Measurements from ENCODE around the gene CENPM. TPM values are rescaled to one million over a fixed set of nuclear protein-coding genes. Genes with fewer than 3 reads are reported as not detected.

Gene CENPM
- total RNA-seq, 1 experiment from 2014 or later: 39.8 TPM

DNA sequence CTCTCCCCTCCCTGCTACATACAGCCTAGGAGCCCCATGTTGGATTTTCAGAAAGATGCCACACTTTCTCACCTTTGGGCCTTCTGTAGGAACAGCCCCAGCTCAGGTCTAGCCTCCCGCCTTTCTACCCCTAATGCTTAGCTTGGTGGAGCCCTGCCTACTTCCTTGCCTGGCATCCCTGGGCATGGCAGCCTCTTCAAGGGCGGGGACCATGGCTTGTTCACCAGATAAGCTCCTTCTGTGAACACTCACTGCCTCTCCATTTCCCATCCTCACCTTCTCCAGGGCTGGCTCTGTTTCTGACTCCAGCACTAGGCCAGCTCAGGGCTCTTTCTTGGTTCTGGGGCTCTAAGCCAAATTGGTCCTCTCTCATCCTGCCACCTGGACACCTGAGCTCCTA, 23.6 kb upstream of the CENPM start:
- Histone ChIP-seq H3K27me3 (ENCODE audit: control insufficient read depth, insufficient read depth, low read length) (0 out of 2 replicates have a peak, but pooled peaks cover 2% of the 10 kb centered on the region), H3K9me3 (ENCODE audit: control insufficient read depth, insufficient read depth, low read depth, low read length) (no peaks in the 10 kb centered on the region), H3K4me3 (ENCODE audit: low read depth in 2 of 2, low read length in 2 of 2) (no peak overlapping the region), H3K4me1 (ENCODE audit: control insufficient read depth, insufficient read depth, low read length) (no peaks in the 10 kb centered on the region), H3K27ac (ENCODE audit: low read length) (no peak overlapping the region), H3K36me3 (ENCODE audit: control insufficient read depth, insufficient read depth, low read length) (no peaks in the 10 kb centered on the region)
- intact Hi-C loops (cut with micrococcal nuclease; ENCODE audit: unreplicated experiment): no loop called here
- in situ Hi-C loops (cut with HindIII; ENCODE audit: low pct_unique_long_range_greater_than_20kb, low sequenced_read_pairs): no loop called here
- DNase-seq (ENCODE audit: low read depth, low spot score) (no peak), ATAC-seq (no peak)
- TF ChIP-seq REST (IDR thresholded peaks at IDR 0.05; ENCODE audit: insufficient read depth in 1 of 2, low read depth in 2 of 2, low read length in 1 of 2) (no peak), TCF7L2 (IDR thresholded peaks at IDR 0.05; ENCODE audit: low read depth, low read length) (no peak), POLR2AphosphoS5 (IDR thresholded peaks at IDR 0.05; ENCODE audit: low read depth, low read length) (no peak), SIN3A (IDR thresholded peaks at IDR 0.05; ENCODE audit: borderline replicate concordance, insufficient read depth, low read depth, low read length) (no peak)
- TF ChIP-seq, protein P1, sequence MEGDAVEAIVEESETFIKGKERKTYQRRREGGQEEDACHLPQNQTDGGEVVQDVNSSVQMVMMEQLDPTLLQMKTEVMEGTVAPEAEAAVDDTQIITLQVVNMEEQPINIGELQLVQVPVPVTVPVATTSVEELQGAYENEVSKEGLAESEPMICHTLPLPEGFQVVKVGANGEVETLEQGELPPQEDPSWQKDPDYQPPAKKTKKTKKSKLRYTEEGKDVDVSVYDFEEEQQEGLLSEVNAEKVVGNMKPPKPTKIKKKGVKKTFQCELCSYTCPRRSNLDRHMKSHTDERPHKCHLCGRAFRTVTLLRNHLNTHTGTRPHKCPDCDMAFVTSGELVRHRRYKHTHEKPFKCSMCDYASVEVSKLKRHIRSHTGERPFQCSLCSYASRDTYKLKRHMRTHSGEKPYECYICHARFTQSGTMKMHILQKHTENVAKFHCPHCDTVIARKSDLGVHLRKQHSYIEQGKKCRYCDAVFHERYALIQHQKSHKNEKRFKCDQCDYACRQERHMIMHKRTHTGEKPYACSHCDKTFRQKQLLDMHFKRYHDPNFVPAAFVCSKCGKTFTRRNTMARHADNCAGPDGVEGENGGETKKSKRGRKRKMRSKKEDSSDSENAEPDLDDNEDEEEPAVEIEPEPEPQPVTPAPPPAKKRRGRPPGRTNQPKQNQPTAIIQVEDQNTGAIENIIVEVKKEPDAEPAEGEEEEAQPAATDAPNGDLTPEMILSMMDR (IDR thresholded peaks at IDR 0.05): no peak
- ChIA-PET POLR2A (no interaction called here), CTCF (no interaction called here)
- no TSS peak for BruUV-seq (replicated peaks)

DNA sequence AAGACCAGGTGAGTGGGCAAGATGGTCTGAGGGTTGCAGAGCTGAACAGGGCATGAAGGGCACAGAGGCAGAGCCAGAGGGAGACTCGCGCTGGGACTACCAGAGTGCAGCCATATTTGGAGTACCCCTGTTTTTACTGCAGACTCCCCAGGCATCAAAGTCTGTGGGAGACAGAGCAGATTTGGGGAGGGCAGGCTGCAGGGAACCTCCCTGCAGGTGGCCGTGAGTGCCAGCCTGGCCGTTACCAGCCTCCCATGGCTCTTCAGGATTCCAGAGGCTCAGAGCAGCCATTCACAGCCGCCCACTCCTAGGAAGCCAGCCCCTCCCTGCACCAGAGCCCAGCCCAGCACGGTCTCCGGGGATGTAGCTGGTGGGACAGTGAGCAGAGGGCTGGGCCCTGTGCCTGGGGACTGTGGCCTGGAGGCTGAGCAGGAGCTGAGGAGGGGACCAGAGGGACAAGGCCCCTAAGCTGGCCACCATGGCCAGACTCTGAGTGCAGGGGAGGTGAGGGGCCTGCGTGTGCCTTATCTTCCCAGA, 22.2 kb upstream of the CENPM start, which contains the start of gene SEPTIN3:
Gene SEPTIN3 (plus strand): TSS at position 334 of the 537 bp plus-strand sequence. CDS start 2,050 bp downstream, outside the sequence.
- intact Hi-C loops (cut with micrococcal nuclease; ENCODE audit: unreplicated experiment): loop anchor here (5.0 to 10.0 kb wide), 2 partner anchors 103 to 146 kb away; partner anchors contain the start of genes NAGA and PHETA2
- no peak within 1 kb of the TSS for H3K27ac ChIP-seq (ENCODE audit: low read length)
- no peaks in the 10 kb centered on the region for H3K27me3 ChIP-seq (ENCODE audit: control insufficient read depth, insufficient read depth, low read length)
- ChIA-PET CTCF (no interaction called here), POLR2A (no interaction called here)
- no peaks in the 10 kb centered on the region for H3K36me3 ChIP-seq (ENCODE audit: control insufficient read depth, insufficient read depth, low read length)
- TF ChIP-seq, protein P1 (IDR thresholded peaks at IDR 0.05): no peak
- TF ChIP-seq POLR2AphosphoS5 (IDR thresholded peaks at IDR 0.05; ENCODE audit: low read depth, low read length): no peak
- TF ChIP-seq TCF7L2 (IDR thresholded peaks at IDR 0.05; ENCODE audit: low read depth, low read length): no peak
- TF ChIP-seq SIN3A (IDR thresholded peaks at IDR 0.05; ENCODE audit: borderline replicate concordance, insufficient read depth, low read depth, low read length): no peak
- TF ChIP-seq REST (IDR thresholded peaks at IDR 0.05; ENCODE audit: insufficient read depth in 1 of 2, low read depth in 2 of 2, low read length in 1 of 2): no peak
- DNase-seq (ENCODE audit: low read depth, low spot score): no peak
- in situ Hi-C loops (cut with HindIII; ENCODE audit: low pct_unique_long_range_greater_than_20kb, low sequenced_read_pairs): no loop called here
- H3K4me1 ChIP-seq (ENCODE audit: control insufficient read depth, insufficient read depth, low read length): no peaks in the 10 kb centered on the region
- H3K9me3 ChIP-seq (ENCODE audit: control insufficient read depth, insufficient read depth, low read depth, low read length): no peaks in the 10 kb centered on the region
- no TSS peak for BruUV-seq (replicated peaks)
- no peak for ATAC-seq
- no peak within 1 kb of the TSS for H3K4me3 ChIP-seq (ENCODE audit: low read depth in 2 of 2, low read length in 2 of 2)

All from Panc1 (cell line).